ENCODE results near the gene TNNI2. TPM values are rescaled to one million over a fixed set of nuclear protein-coding genes. Genes with fewer than 3 reads are reported as not detected.

TNNI2 gene
- polyA plus RNA-seq, 1 of the 3 experiments (the other 2 are of a cell fraction) = not detected

DNA sequence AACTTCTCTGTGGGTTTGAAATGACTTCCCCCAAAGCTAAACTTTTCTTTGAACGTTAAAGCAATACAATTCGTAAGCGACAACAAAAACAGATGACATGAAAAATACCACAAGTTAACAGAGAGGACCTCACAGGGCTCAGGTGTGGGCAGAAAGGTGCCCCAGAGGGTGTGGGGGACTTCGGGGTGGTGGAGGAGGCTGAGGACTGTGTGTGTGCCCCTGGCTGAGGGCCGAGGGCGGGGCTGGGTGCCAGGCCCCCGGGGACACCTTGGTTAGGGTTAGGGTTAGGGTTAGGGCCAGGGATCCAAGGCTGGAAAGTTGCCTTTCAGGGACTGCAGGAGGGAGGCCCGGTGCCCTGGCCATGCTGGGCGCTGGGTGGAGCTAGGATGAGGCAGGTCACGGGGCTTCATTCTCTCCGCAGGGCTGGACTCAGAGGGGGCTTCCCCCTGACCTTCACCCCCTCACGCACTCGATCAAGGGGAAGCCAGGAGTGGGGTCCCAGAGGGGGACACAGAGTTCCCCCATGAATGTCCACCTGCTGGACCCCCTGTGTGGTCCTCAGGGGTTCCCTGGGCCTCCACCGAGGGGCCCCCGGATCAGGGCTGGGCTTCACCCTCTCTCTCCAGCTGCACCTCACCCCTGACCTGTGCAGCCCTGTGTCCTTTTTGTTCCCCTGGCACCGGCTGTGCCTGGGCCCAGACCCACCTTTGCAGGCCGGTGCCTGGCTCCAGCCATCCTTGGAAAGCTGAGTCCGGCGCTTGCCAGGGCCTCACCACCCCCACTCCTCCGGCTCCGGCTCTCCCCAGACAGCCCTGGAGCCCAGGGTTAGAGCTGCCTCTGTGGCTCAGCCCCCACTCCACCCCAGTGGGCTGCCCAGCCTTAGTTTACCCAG lies 7.0 kb downstream of the TNNI2 start:
- no peaks in the 10 kb centered on the region for H3K9me2 ChIP-seq
- no peak overlapping the region for H3K9ac ChIP-seq
- no peaks in the 10 kb centered on the region for H3K36me3 ChIP-seq (replicated peaks in 1 of 2; ENCODE audit: control insufficient read depth in 1 of 2, insufficient read depth in 2 of 2, low read length in 1 of 2)
- no peaks in the 10 kb centered on the region for H3F3A ChIP-seq (replicated peaks; ENCODE audit: insufficient read depth)
- H3K79me2 ChIP-seq (ENCODE audit: insufficient read depth) = no peaks in the 10 kb centered on the region
- no peak overlapping the region for H3K4me2 ChIP-seq
- no peaks in the 10 kb centered on the region for H3K27me3 ChIP-seq (ENCODE audit: insufficient read depth)
- TF ChIP-seq RXRA (IDR thresholded peaks at IDR 0.05; ENCODE audit: borderline replicate concordance, low read depth) (no peak), MXI1 (IDR thresholded peaks at IDR 0.05; ENCODE audit: low read depth, low read length) (no peak), MEF2A (IDR thresholded peaks at IDR 0.05; ENCODE audit: borderline replicate concordance, low read depth) (no peak), NFIC (IDR thresholded peaks at IDR 0.05; ENCODE audit: borderline replicate concordance) (no peak), POLR2AphosphoS5 (IDR thresholded peaks at IDR 0.05; ENCODE audit: low read depth, low read length) (no peak)
- TF ChIP-seq, protein P1, sequence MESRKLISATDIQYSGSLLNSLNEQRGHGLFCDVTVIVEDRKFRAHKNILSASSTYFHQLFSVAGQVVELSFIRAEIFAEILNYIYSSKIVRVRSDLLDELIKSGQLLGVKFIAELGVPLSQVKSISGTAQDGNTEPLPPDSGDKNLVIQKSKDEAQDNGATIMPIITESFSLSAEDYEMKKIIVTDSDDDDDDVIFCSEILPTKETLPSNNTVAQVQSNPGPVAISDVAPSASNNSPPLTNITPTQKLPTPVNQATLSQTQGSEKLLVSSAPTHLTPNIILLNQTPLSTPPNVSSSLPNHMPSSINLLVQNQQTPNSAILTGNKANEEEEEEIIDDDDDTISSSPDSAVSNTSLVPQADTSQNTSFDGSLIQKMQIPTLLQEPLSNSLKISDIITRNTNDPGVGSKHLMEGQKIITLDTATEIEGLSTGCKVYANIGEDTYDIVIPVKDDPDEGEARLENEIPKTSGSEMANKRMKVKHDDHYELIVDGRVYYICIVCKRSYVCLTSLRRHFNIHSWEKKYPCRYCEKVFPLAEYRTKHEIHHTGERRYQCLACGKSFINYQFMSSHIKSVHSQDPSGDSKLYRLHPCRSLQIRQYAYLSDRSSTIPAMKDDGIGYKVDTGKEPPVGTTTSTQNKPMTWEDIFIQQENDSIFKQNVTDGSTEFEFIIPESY (IDR thresholded peaks at IDR 0.05; ENCODE audit: borderline replicate concordance, low read depth) = no peak
- H3K4me3 ChIP-seq (ENCODE audit: low read depth in 2 of 2, low read length in 1 of 2) = no peak overlapping the region
- no peak for DNase-seq
- H3K4me1 ChIP-seq (ENCODE audit: control insufficient read depth in 1 of 2, insufficient read depth in 2 of 2, low read depth in 1 of 2, low read length in 1 of 2) = peaks cover 0 to 2% of the 10 kb centered on the region in 2 experiments; a peak in 1 of 4 replicates
- ChIA-PET CTCF (interaction anchor here (1.0 to 4.6 kb wide), 10 partner anchors 7 to 311 kb away, joined by 4 to 29 read pairs (median 16); partner anchors contain the start of gene TNNI2), POLR2A (no interaction called here)
- H3K9me3 ChIP-seq = no peaks in the 10 kb centered on the region
- no peak overlapping the region for H2AFZ ChIP-seq (ENCODE audit: low read depth)
- H4K20me1 ChIP-seq (ENCODE audit: insufficient read depth) = no peaks in the 10 kb centered on the region
- WGBS (ENCODE audit: low lambda C conversion rate) = 64% methylated on average over 13 of the region's 21 CpGs
- H3K27ac ChIP-seq (ENCODE audit: low read depth in 2 of 2, low read length in 1 of 2) = no peak overlapping the region

DNA sequence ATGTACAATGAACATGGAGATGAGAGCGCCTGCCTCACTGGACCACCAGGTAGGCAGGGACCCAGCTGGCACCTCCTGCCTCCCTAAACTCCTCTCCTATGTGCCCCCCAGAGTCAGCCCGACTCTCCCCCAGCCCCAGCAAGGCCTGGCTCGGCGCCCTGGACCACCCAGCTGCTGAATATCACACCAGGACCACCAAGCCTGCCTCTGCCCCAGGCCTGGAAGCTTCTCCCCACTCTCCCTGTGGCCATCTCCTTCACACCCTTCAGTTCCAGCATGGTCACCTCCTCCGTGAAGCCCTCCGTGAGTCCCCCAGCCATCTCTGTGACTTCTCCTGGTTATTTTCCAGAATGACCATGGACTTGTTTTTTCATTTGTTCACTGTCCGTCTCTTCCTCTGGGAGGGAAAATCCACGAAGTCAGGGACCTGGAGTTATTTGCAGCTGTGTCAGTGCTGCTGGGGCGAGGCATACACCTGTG lies 7.7 kb downstream of the TNNI2 start:
- H3K36me3 ChIP-seq (replicated peaks in 1 of 2; ENCODE audit: control insufficient read depth in 1 of 2, insufficient read depth in 2 of 2, low read length in 1 of 2) = no peaks in the 10 kb centered on the region
- no peaks in the 10 kb centered on the region for H3K9me2 ChIP-seq
- H3K4me1 ChIP-seq (ENCODE audit: control insufficient read depth in 1 of 2, insufficient read depth in 2 of 2, low read depth in 1 of 2, low read length in 1 of 2) = peaks cover 0 to 2% of the 10 kb centered on the region in 2 experiments; a peak in 1 of 4 replicates
- ChIA-PET CTCF (interaction anchor here (1.1 to 4.6 kb wide), 12 partner anchors 8 to 310 kb away, joined by 4 to 29 read pairs (median 10); partner anchors contain the start of gene TNNI2), POLR2A (no interaction called here)
- H3K9me3 ChIP-seq = no peaks in the 10 kb centered on the region
- H2AFZ ChIP-seq (ENCODE audit: low read depth) = no peak overlapping the region
- no peaks in the 10 kb centered on the region for H3F3A ChIP-seq (replicated peaks; ENCODE audit: insufficient read depth)
- H3K27me3 ChIP-seq (ENCODE audit: insufficient read depth) = no peaks in the 10 kb centered on the region
- no peak overlapping the region for H3K4me3 ChIP-seq (ENCODE audit: low read depth in 2 of 2, low read length in 1 of 2)
- TF ChIP-seq, protein P2, sequence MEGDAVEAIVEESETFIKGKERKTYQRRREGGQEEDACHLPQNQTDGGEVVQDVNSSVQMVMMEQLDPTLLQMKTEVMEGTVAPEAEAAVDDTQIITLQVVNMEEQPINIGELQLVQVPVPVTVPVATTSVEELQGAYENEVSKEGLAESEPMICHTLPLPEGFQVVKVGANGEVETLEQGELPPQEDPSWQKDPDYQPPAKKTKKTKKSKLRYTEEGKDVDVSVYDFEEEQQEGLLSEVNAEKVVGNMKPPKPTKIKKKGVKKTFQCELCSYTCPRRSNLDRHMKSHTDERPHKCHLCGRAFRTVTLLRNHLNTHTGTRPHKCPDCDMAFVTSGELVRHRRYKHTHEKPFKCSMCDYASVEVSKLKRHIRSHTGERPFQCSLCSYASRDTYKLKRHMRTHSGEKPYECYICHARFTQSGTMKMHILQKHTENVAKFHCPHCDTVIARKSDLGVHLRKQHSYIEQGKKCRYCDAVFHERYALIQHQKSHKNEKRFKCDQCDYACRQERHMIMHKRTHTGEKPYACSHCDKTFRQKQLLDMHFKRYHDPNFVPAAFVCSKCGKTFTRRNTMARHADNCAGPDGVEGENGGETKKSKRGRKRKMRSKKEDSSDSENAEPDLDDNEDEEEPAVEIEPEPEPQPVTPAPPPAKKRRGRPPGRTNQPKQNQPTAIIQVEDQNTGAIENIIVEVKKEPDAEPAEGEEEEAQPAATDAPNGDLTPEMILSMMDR (IDR thresholded peaks at IDR 0.05) = no peak
- TF ChIP-seq MXI1 (IDR thresholded peaks at IDR 0.05; ENCODE audit: low read depth, low read length) (no peak), RFX5 (IDR thresholded peaks at IDR 0.05; ENCODE audit: low read length) (no peak), TCF12 (IDR thresholded peaks at IDR 0.05) (no peak), GABPA (IDR thresholded peaks at IDR 0.05; ENCODE audit: low read depth) (no peak), GATA2 (CRISPR knock-in tag; IDR thresholded peaks at IDR 0.05) (no peak), FOXJ3 (CRISPR knock-in tag; IDR thresholded peaks at IDR 0.05) (no peak), CHD2 (IDR thresholded peaks at IDR 0.05; ENCODE audit: low read length, partially characterized antibody) (no peak), NRF1 (IDR thresholded peaks at IDR 0.05; ENCODE audit: low read depth, low read length) (no peak), MEF2A (IDR thresholded peaks at IDR 0.05; ENCODE audit: borderline replicate concordance, low read depth) (no peak), ELF1 (IDR thresholded peaks at IDR 0.05) (no peak)
- TF ChIP-seq, protein P3, sequence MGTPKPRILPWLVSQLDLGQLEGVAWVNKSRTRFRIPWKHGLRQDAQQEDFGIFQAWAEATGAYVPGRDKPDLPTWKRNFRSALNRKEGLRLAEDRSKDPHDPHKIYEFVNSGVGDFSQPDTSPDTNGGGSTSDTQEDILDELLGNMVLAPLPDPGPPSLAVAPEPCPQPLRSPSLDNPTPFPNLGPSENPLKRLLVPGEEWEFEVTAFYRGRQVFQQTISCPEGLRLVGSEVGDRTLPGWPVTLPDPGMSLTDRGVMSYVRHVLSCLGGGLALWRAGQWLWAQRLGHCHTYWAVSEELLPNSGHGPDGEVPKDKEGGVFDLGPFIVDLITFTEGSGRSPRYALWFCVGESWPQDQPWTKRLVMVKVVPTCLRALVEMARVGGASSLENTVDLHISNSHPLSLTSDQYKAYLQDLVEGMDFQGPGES (IDR thresholded peaks at IDR 0.05; ENCODE audit: low read depth, low read length) = no peak
- TF ChIP-seq, protein P1 (IDR thresholded peaks at IDR 0.05; ENCODE audit: borderline replicate concordance, low read depth) = no peak
- H3K4me2 ChIP-seq = no peak overlapping the region
- no peak overlapping the region for H3K27ac ChIP-seq (ENCODE audit: low read depth in 2 of 2, low read length in 1 of 2)
- H3K79me2 ChIP-seq (ENCODE audit: insufficient read depth) = no peaks in the 10 kb centered on the region
- WGBS (ENCODE audit: low lambda C conversion rate) = 73% methylated on average over 7 of the region's 9 CpGs
- DNase-seq = no peak
- no peak overlapping the region for H3K9ac ChIP-seq
- no peaks in the 10 kb centered on the region for H4K20me1 ChIP-seq (ENCODE audit: insufficient read depth)

All from SK-N-SH (cell line).